IPS-NIHi7 (cell line): ENCODE results near the gene KLK3.
"Not testable (repeated sequence)": the region's sequence is repeated elsewhere in the genome, so short reads cannot be mapped to it uniquely, and the experiment has no call there.

Source experiments
- DNase-seq: peaks from one replicate; pipeline ENCODE4 v3.0.0; 2012; ENCODE audit warnings: mixed read lengths; ENCODE audit errors: extremely low spot score

Gene KLK3

GRCh38 chr19:50854636-50855410, at the start of gene KLK3:
TSS of gene KLK3 (plus strand) at chr19:50854915. CDS start at chr19:50854956, 41 bp downstream.
- DNase-seq: no peak

GRCh38 chr19:50808856-50809255, 45.9 kb upstream of the KLK3 start:
- DNase-seq: no peak

GRCh38 chr19:50811622-50812238, 43.0 kb upstream of the KLK3 start:
- DNase-seq: not testable (repeated sequence)

DNA sequence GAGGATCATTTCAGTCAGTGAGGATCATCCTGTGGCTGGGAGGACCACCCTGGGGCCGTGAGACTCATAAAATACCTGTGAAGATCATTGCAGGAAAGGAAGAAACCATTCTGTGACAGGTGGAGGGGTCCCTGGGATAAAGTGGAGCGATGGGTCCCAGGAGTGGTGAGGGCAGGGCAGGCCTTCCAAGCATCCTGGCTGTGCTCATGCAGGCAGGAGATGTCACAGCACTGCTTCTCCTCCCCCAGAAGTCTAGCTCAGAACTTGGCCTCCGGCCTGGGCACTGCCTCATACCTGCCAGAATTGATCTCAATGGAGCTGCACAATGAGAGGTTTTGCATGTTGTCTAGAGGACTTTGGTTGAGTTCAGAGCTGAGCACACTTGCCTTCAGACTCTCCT, 42.2 kb upstream of the KLK3 start:
- no peak for DNase-seq

- no peak for DNase-seq
Measured at GRCh38 chr19:50814883-50815282, 39.8 kb upstream of the KLK3 start.

DNA sequence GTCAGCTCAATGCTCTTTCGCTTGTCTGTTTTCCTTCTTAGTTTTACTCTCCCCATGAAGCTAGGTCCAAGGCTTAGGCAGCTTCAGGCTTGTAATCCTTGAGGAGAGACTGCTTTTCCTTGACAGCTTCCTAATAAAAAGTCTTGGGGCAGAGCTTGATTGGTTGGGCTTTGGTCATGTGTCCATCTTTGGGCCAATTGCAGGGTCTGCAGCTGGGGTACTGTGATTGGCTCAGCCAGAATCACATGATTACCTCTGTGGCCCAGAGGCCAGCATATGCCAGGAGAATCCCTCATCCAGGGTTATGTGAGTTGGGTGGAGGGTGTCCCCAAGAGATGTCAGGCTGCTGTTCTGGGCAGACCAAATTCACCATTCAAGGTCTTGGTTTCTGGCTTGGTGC, 39.3 kb upstream of the KLK3 start:
- no peak for DNase-seq

DNA sequence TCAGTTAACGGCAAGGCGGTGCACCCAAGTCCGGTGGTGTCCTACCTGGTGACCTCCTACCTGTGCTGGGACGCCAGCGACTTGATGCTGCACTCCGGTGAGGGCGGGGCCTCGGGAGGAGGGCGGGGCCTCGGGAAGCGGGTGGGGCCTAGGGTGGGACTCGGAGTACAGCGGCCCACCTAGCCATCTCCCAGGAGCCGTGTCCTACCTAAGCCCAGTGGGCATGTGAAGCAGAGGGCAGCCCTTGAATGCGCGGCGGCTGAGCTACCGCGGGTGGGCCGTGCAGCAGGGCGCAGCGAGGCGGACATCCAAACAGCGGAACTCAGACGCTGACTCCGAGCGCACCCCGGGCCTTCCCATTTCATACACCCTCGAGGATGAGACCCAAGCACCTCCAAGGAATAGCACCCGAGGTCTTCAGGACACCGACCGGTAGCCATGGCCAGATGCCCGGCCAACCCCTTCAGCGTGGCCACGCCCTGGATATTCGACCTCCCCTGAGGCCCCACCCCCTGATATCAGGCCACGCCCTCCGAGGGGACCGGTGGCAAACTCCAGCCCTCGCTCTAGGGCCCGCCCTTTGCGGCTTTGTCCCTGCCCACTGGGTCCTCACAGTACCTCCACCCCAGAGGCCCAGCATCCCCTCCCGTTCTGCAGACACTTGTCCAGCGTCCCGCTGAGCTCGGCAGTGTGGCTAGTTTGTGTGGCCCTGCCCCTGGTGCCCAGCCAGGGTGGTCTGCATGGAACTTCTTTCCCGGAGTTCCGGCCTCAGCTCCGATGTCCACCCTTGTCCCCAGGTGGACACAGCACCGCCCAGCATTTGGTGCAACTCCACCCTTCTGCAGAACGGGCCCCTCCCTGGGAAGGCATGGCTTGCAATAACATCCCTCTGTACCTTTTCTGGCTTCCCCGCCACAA, 36.5 kb upstream of the KLK3 start:
- peak; percentile 97 for DNase-seq

GRCh38 chr19:50818859-50819472, 35.7 kb upstream of the KLK3 start:
- no peak for DNase-seq

- DNase-seq: no peak
Measured at GRCh38 chr19:50819636-50820035, 35.1 kb upstream of the KLK3 start.

DNA sequence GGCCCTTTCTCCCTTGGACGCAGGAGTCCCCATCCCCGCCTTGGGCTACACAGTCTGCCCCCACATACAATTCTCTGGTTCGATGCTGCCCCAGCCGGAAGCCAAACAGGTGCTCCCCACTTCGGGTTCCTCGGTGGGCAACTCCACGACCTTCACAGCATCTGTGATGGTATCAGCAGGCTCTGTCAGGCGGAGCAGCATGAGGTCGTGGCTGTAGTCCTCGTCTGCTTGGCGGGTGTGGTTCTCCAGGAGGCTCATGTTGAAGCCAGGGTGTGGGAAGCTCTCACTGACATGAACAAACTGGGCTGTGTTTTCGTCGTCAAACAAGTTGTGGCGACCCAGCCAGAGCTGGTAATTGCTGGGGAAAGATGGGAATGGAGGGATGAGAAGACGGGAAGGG, 34.6 kb upstream of the KLK3 start:
- DNase-seq: no peak

DNA sequence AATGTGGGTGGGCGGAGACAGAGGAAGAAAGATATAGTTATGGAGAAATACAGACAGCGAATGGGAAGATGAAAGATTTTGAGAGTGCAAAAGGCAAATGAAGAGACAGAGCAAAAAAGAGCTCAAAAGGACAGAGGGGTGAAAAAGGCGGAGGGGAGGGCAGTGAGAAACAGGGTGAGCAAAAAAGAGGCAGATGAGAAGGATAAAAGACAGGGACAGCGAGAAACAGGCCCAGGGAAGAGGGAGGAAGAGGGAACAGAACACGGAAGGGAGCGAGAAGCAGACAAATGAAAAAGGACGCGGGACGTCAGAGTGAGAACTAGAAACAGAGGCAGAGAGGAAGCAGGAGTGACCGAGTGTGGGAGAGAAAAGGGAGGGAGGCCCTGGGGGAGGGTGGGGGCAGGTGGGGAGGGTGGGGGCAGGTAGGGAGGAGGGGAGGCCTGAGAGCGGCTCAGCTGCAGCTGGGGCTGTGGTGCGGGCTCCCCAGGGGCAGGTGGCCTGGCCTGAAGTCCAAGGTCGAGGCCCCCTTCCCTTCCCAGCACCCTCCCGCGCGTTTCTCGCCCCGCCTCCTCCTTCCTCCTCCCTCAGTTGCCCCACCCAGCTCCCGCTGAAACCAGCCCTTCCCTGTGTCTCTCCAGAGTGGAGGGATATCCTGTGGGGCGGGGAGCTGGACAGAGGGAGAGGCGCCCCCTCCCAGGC, 34.0 kb upstream of the KLK3 start:
- DNase-seq: peak; percentile 44

DNA sequence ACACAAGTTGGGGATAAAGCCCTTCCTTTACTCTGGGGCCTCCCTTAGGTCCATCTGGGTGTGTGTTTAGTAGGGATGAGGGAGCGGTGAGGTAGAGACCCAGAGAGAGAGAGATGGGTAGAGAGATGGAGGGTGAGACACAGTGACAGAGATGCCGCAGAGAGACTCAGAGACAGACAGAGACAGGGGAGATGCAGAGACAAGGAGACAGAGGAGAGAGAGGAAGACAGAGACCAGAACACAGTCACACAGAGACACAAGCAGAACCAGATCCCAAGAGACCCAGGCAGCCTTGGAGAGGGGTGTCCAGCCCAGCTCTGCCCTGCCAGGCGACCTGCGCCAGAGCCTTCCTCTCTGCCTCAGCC, 33.5 kb upstream of the KLK3 start:
- no peak for DNase-seq

GRCh38 chr19:50821622-50822021, 33.1 kb upstream of the KLK3 start:
- no peak for DNase-seq

- no peak for DNase-seq
Measured at GRCh38 chr19:50822661-50823208, 32.0 kb upstream of the KLK3 start.

- no peak for DNase-seq
Measured at GRCh38 chr19:50823389-50824042, 31.2 kb upstream of the KLK3 start, which contains the start of gene KLK1. TSS of gene KLK1 (minus strand) at chr19:50823787. CDS start at chr19:50823748, 39 bp downstream.

- DNase-seq: no peak
Measured at GRCh38 chr19:50826492-50827240, 28.0 kb upstream of the KLK3 start.

- no peak for DNase-seq
Measured at GRCh38 chr19:50827476-50827875, 27.2 kb upstream of the KLK3 start.

DNA sequence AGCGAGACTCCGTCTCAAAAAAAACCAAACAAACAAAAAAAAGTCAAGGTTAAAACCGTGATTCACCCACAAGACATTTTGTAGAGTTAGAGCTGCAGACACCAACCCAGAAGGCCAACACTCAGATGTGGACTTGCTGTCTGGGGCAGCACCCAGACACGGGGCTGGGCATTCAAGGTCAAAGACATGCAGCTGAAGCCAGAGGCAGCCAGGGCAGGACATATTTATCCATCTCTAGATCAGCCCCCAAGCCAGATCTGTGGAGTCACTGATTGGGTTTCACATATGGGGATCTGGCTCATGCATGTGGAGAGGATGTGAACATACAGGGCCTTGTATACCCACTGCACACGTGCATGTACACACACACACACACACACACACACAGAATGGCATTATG, 24.9 kb upstream of the KLK3 start:
- no peak for DNase-seq

DNA sequence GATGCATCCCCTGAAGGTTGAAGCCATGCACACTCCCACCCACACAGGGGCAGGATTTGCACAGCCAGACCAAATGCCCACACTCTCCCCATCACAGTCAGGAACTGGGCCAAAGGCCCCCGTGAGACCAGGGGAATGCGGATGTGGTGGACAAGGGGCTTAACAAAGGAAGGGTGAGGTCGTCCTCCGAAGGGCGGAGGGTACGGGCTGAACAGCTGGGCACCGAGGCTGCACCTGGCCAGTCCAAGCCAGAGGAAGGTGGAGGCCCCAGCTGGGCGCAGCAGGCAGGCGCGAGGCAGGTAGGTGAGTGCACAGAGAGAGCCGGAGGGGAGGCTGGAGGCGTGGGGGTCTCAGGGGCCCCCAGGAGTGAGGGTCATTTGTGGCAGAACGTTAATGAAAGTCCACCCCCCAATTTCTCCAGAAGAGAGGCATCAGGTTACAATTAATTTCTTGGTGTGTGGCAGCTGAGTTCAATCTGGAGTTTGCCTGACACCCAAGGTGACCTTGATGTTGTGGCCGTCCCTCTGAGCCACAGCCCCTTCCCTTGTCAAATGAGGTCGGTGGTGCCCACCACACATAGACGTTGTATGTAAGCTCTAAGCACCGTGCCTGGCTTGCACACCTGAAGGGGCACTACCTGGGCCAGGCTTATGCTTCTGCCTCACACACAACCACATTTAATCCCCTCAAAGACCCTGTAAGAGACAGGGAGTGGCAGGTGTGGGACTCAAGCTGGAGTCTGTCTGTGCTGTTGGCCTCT, 24.3 kb upstream of the KLK3 start:
- no peak for DNase-seq
